A172 (cell line): ENCODE results near the gene SLK. TPM values are rescaled to one million over a fixed set of nuclear protein-coding genes. Genes with fewer than 3 reads are reported as not detected.

Experiments used
- DNase-seq: peaks from one replicate; pipeline ENCODE4 v3.0.0-alpha.2; 2015; ENCODE audit warnings: low spot score
- total RNA-seq: library from RNA; depleted of rRNA; stranded (reverse); fragments of >200 nt; shearing (Covaris generic); gene quantifications from 2 replicates; pipeline ENCODE4 v1.2.3, GENCODE V29; 2014

SLK gene
- total RNA-seq, 1 experiment from 2014 or later, result 61.5 TPM

DNA sequence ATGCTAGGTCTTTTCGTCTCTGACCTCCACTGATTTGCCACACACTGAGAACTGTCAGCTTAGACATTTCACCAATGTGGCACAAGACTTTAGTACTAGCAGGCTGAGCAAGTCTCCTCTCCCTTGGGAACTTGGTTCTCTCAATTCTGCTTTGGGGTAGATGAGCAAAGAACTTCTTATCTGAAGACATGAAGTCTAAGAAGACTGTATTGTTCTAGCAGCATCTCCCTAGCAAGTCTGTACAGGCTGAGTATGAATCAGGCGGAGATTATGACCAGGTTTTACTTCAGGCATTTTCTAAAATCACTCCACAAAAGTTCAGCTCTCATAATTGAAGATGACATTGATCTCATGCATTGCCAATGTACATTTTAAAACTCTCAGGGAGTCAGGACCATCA, 25.1 kb upstream of the SLK start:
- no peak for DNase-seq

DNA sequence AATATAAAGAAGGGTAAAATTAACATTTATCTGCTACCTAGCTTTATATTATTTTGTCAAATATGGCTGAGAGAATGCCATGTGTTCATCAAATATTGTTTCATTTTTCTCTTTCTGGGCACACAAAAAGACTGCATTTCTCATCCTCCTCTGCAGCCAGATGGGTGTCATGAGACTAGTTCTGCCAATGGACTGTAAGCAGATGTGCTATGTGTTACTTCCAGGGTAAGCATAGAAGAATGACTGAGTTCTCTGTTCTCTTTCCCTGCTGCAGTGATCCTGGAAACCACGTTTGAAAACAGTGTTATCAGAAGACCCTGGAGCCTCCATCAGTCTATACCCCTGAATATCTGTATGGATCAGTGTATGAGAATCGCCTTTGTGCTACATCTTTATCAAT, 24.1 kb upstream of the SLK start:
- no peak for DNase-seq

DNA sequence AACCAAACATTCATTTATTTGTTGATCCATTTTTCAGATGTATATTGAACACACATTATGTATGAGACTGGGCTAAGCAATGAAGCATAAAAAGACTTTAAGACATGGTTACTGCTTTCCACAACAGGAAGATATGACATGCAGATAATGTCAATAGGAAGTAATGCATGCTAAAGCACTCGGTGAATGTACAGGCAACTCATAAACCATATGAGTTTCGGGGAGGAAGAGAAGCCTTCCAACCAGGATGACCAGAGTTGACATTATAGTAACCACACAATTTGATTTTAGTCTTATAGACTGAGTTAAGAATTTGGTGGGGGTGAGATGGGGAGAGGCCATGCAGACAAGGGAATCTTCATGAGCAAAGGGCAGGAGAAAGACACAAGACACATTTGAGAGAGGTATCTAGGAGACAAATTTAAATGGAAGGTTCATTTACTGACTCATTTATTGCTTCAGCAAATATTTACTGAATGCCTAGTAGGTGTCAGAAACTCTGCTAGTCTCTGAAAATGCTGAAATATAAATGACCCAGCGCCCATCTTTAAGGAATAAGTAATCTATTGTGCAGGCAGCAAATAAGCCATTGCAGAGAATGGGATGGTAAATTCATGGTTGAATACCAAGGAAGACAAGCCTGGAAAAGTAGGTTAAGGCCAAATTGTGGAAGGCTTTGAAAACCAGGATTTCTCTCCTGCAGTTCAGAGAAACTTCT, 19.0 kb upstream of the SLK start:
- DNase-seq, result no peak

DNA sequence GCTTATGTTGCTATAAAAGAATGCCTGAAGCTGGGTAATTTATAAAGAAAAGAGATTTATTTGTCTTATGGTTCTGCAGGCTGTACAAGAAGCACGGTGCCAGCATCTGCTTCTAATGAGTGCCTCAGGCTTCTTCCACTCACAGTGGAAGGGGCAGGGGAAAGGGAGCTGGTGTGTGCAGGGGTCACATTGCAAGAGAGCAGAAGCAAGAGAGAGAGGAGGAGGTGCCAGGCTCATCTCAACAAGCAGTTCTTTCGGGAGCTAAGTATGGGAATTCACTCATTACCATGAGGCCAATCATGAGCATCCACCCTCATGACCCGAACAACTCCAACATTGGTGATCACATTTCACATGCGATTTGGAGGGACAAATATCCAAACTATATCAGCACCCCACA, 17.2 kb upstream of the SLK start:
- DNase-seq, result no peak

DNA sequence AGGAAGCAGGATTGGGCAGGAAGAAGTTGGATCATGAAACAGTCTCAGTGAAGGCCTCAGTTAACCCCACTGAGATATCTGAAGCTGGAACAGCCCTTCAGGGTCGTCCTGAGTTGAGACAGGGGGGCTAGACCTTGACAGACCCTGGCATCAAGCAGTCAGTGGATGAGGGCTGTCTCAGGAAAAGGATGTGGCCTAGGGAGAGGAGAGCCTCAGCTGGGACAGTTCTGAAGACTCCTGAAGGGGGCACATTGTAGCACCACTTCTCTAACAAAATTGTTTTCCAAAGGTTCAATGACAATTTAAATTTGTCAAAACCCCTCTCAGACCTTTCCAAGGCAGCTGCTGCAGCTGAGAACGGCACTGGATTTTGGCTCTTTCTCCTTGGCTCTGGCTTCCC, 15.8 kb upstream of the SLK start:
- DNase-seq, result no peak

- no peak for DNase-seq
Observed at GRCh38 chr10:103951942-103952341, 15.0 kb upstream of the SLK start.

GRCh38 chr10:103954543-103954942, 12.4 kb upstream of the SLK start:
- DNase-seq, result no peak

DNA sequence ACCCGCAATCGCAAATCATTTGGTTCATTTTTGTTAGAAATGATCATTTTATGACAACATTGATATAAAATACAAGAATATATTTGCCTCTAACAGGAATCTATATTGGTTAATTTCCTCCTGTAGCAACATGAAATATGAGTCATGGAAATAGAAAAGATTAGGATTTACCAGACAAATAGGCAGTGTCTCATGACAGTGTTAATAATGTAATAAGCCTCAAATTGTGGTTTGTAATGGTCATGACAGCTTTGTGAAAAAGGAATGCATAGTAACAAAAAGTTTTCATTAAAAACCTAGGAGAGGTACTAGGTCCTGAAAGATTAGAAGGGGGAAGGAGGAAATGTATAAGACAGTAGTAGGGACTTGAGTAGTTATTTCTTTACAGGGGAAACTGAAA, 7.9 kb upstream of the SLK start:
- no peak for DNase-seq

- DNase-seq, result no peak
Observed at GRCh38 chr10:103960103-103960502, 6.8 kb upstream of the SLK start.

GRCh38 chr10:103967448-103968071, 620 bp downstream of the SLK start:
- DNase-seq, result peak; percentile 37

- DNase-seq, result no peak
Observed at GRCh38 chr10:103968441-103969391, 1.8 kb downstream of the SLK start.

DNA sequence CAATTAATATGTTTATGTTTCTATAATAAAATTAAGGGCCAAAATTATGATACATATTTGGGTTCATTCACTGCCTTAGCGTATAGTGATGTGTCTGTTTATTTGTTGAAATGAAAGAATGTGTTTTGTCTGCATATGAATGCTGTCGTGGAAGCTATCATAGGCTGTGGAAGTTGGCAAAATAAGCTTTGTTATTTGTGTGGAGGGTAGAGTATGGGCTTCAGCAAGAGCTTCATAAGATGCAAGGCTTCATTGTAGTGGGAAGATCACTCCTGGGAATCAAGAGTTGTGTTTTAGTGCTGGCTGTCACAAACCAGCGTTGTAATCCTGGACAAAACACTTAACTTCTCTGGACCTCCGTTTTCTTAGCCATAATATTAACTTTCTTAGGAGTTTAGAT, 2.5 kb downstream of the SLK start:
- DNase-seq, result no peak

DNA sequence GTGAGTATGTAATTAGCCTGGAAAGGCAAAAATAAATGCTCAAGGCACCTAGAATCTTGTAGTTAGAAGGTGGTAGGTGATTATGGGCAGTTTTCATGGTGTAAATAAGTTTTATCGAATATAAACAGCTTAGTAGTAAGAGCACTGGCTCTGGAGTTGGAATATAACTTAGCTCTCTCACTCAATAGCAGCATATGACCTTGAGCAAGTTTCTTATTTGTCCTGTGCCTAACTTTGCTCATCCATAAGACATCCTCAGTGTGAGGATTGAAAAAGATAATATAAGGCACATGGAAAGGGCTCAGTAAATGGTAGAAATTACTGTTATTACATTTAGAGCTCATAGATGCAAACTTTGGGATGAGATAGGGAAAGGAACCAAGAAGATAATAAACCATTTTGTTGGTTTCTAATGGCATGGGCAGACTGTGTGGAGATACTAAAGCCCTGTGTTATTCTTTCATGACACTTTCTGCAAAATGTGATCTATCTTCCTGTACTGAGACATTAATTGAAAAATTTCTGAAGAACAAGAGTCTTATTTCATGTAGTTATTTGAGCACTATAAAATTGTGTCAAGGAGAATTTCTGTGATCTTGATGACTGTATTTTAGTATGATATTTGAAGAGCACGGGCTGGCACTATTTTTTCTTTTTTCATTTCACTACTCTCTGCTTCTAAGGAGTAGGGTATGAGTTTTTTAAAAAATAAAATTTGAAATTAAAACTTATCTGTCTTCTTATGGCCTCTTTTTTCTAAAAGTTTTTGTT, 3.1 kb downstream of the SLK start:
- no peak for DNase-seq

DNA sequence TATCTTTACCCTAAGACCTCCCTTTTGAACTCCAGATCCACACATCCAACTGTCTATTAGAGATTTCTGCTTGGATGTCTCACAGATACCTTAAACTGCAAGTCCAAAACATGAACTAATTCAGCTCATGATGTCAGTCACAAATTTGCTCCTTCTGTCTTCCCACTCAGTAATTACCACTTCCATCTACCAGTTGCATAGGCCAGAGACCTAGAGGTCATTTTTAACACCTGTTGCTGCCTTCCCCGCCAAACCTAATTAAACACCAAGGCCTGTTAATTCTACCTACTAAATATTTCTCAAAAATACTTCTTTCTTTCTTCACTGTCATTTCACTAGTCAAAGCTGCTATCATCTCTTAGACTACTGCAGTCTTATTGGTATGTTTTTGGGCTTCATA, 8.2 kb downstream of the SLK start:
- no peak for DNase-seq

GRCh38 chr10:103977204-103977603, 10.3 kb downstream of the SLK start:
- DNase-seq, result no peak

- DNase-seq, result no peak
Observed at GRCh38 chr10:103979530-103979929, 12.6 kb downstream of the SLK start.

DNA sequence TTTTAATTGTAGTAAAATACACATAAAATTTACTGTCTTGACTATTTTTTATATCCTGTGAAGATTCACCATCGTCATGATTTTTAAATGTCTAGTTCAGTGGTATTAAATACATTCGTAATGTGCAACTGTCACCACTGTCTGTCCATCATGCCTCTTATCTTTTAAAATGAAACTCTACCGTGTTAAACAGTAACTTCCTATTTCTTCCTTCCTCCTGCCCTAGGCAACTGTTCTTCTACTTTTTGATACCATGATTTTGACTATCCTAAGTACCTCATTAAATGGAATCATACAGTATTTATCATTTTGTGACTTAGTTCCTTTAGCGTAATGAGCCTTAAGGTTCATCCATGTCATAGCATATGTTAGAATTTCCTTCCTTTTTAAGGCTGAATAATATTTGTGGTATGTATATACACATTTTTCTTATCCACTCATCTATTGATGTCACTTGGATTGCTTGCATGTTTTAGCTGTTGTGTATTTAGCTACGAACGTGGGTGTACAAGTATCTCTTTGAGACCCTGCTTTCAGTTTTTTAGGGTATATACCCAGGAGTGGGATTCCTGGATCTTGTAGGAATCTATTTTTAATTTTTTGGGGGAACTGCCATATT, 13.5 kb downstream of the SLK start:
- no peak for DNase-seq

- no peak for DNase-seq
Observed at GRCh38 chr10:103982639-103983038, 15.7 kb downstream of the SLK start.

DNA sequence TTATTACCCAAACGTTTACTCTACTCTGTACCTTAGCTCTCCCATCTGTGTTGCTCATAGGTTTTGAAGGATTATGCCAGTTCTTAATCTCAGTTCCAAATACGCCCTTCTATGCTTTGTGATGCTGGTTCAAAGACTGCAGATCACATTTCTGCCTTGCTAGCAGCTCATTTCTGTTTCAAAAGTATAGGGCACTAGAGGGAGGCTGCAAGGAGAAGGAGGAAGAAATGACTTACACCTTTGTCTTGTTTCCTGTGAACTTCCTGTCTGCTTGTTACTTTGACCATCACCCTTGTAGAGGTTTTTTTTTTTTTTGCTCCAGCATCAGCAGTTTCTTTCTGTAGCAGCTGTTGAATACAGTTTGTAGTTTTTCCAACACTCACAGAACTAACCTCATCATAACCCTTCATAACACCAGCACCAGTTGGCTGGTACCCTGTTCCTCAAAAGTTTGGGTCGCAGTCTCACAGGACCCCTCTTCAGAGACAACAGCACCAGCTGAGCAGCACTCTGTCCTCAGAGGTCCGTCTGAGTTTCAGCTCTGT, 16.5 kb downstream of the SLK start:
- DNase-seq, result no peak

- DNase-seq, result no peak
Observed at GRCh38 chr10:103985726-103986125, 18.8 kb downstream of the SLK start.

- DNase-seq, result no peak
Observed at GRCh38 chr10:103986360-103986759, 19.4 kb downstream of the SLK start.
